GM04503 (cell line): ENCODE results near the gene CPVL.

Source experiments
- DNase-seq: peaks from one replicate; pipeline ENCODE4 v3.0.0-alpha.2; 2012; ENCODE audit warnings: low read depth

The CPVL gene

DNA sequence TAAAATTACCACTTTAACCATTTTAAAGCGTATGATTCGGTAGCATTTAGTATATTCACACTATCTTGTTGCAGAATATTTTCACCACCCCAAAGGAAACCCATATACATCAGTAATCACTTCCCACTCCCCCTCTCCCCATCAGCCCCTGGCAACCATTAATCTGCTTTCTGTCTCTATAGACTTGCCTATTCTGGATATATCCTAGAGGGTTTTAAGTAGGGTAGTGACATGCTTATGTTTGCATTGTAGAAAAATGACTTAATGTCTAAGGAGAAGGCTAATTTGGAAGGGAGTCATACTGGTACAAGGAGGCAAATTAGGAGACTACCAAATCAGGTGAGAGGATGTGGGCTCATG lies 145.6 kb downstream of the CPVL start:
- DNase-seq = no peak

DNA sequence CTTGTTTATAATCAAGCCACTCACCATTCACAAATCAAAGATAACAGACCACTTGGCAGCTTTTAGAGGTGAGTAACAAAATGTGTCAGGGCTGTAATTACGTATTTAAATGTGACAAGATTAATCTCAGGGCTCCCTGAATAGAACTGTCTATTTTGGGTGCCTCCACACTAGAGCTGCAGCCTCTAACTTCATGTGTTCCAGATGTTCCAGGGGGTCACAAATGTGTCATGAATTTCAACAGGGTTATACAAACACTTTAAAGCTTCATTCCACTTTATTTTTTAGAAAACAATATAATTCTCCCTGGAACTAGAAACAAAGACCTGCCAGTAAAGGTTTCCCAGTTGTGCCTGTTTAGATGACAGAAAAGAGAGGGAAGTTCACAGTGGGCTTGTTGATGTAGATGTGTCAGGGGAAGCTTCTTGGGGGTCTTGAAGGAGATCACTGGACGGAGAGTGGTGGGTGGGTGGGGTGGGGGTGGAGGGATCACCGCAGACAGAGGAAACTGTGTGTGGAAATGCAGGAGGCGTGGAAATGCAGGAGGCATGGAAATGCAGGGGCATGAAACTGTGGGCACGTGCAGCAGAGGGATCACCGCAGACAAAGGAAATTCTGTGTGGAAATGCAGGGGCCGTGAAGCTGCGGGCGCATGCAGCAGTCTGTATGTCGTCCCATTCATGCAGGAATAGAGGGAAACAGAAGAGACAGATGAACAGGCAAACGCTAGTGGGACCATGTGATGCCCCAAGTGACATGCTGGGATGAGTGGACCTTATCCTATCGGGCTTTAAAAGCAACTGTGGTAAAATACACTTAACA lies 146.2 kb downstream of the CPVL start:
- no peak for DNase-seq

DNA sequence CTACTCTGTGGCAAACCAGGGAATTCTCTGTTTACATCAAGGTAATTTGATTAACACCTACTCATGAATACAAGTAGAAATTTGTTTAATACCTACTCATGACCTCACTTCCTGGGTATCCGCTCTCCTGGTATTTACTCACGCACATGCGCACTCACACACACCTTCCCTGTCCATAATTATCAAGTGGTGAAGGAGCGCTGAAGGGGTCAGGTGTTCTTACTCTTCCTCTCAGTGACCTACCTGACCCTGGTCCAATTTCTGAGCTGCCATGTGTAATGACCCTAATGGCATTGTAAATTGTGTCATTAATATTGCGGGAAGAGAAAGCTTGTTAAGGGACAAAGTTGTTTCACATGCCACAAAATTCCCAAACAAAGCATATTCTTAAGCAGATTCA lies 146.9 kb downstream of the CPVL start:
- DNase-seq = no peak

DNA sequence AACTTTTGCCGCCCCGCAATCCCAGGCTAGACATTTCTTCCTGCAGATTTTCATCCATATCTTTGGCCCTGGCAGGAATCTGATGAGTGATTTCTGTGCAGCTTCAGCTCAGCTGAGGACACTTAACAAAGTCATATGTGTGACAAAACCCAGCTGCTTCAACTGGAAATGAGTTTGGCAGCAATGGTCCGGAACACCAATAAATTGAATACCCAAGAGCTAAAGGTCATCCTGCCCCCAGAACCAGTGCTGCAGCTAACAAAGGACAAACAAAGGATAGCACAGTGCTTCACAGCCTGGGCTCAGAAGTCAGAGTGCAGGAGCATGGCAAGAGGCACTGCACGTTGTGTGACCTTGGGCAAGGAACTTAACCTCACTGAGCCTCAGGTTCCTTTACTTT lies 148.2 kb downstream of the CPVL start:
- DNase-seq = no peak

DNA sequence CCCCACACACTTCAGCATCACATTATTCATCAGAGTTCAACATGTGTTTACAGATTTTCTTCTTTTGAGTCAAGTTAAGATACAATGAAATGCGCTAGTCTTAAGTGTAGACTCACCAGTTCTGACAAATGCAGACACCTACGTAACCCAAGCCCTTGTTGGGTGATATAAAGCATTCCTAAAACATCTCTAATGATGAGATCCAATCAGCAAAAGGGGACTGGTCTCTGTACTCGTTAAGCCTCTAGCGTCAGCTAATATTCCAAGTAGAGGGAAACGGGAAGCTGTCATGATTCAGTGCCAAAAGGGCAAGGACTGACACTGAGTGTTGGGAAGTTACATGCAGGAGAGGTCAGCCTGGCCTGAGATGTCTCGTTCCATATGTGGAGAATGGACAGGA lies 149.5 kb downstream of the CPVL start:
- no peak for DNase-seq

DNA sequence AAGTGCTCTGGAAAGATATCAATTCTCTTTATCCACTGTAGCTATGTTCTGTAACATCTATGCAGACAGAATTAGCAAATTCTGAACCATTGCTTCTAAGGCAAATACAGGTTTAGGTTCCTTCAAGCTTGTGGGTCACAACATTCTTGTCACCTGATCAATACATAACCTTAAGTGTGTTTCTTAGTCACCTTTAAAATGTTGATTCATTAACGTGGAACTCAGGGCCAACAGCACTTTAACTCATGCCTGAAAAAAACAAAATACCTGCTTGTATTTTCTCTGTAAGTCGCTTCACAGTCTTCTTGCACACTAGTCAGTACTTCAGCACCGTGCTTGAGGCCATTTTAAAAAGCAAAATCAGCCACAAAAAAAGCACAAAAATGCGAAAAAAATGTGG lies 153.0 kb downstream of the CPVL start:
- no peak for DNase-seq

DNA sequence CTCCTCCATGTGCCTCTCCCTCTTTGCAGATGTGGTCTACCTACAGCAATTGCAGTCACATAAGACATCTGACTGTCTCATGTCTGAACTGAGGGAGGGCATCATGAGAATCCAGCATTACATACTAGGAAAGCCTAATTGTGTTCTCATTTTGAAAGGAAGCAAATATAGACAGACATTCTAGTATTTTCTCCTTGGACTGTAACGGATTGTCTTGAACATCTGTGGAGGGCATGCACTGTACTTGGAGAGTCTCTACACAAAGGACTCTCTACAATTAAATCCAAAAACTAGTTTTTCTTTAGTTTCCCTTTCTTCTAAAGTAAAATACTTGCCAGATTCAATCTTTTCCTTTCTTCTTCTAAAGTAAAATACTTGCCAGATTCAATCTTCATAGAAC lies 153.5 kb downstream of the CPVL start:
- DNase-seq = no peak

DNA sequence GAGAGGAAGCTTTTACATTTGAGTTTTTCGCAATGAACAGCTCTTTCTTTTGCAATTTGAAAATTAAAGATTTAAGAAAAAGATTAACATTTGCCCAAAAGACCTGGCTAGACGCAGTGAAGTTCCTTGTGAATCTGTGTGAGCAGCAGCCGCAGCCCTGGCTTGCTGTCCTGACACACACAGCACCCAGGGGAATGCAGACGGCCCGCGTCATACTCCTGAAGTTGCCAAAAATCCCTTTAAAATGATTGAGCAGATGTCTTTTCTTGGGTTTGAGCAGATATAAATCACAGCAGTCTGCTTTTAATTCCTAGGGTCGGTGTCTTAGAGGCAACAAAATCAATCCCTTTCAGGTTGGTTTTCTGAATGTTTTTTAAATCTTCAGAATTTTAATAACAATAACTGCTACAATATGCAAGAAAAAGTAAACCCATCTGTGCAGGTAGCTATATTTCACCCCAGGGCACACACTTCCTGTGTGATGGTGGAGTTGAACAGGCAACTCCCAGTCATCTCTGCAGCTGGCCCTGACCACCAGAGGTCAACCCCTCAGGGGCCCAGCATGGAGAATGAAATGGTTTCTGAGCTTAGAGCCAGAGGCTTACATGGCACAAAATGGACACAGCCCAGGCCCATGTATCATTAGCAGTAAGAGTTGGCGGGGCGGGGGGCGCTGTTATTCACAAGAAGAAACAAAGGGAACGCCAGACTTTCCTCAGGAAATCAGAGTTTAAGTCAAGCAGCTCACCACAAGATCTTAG lies 156.0 kb downstream of the CPVL start:
- no peak for DNase-seq

DNA sequence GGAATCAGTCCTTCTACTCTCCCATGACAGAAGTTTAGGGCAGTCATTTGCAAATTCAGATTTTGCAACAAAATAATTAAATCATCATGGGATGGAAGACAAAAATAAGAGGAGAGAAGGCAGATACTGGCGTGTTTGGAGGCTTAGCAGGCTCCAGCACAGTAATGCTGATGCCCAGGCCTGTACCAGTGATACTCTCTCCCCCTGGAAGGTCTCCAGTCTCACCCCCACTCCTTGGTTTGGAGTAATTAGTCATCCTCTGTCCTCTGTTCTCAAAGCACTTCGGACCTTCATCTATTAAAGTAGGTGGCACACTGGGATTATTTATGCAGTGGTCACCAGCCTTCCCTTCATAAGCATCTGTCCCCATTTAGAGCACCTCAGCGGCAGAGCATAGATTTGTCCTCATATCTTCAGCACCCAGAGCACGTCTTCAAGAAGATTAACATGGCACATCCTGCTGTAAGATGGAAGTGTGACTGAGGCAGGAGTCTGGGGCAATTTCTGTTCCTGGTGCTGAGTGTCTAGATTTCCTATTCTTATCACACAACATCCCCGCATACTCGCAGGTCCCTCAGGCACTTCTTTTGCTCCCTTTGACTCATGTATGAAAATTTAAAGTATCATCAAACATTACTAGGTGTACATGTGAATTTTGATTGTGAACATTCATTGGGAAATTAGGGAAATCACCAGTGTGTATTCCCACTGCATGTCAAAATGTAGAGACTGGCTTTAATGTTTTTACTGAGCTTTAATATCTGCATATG lies 156.9 kb downstream of the CPVL start:
- DNase-seq = no peak

DNA sequence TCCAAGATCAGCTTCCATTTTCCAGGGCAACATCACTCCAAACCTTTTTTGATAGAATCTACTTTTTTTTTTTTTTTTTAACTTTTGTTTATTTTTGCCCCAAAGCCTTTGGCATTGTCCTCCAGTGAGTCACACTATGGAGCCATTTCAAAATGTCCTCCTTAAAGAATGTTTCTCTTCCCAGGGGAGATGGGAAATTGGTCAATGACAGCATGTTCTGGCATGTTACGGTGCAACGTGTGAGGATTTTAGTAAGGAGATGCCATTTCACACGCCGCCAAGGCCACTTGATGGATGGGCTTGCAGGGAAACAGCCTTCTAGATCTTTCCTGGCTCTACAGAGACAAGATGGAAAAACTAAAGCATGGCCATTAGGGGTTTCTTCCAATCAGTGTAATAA lies 157.5 kb downstream of the CPVL start:
- peak; percentile 96 for DNase-seq

DNA sequence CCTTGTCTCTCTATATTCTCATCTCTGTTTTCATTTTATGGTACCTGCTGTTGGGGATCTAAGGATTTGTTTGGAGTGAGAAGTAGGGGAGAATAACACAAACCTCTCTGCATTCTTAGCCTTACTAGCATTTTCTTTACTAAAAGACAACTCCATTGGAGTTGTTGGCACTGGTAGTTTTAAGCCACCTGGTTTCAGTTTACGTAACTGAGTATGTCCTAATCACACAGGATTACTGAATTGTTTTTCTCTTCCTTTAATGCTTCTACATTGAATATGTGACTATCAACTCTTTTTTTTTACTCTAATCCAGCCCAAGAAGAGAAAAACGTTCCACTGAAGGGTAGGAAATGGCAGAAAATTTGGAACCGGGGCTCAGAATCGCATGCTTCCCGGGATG lies 158.2 kb downstream of the CPVL start:
- DNase-seq = no peak

DNA sequence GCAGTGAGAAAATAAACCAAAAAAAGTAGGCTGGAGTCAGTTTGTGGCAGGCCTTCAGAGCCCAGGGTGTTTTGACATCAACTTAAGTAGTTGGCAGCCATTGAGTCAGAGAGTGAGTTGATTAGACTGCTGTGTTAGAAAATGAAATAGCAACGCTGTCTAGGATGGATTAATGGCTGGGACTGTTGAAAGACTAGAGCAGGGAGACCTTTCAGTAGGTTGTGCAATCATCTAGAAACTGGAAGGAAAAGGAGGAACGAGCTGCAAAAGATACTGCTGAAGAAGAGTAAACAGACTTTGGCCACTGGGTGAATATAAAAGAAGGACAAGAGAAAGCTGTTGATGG lies 159.6 kb downstream of the CPVL start:
- DNase-seq = peak; percentile 83

DNA sequence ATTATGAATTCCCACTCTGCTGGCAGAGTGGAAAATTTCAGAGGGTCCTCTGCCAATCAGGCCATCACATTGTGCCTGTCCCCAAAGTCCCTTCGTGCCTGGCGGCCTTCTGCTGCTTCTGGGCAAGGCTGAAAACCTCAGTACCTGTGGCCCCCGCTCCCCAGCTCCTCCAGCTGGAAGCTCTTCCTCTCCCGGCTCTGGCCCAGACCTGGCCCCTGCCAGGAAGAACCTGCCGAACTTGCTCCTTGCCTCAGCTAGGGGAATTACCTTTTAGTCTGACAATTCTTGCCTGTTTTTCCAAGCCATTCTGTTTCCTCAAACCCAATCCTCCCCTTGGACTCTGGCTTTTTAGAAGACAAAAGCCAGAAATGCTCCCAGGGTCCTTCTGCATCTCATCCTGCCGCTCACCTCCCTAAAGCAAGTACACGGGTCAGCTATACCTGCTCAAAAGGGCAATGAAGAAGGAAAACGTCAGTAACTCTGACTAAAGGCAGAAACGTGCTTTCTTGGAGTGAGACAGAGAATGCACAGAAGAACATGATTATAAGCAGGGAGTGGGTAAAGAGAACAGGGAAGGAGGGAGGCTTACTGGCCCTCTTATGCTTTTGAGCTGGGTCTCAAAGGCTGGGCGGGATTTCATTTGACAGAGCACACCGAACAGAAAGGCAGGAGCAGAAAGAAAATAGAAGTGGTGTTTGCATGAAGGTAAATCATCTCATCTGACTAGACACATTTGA lies 160.1 kb downstream of the CPVL start:
- DNase-seq = no peak

DNA sequence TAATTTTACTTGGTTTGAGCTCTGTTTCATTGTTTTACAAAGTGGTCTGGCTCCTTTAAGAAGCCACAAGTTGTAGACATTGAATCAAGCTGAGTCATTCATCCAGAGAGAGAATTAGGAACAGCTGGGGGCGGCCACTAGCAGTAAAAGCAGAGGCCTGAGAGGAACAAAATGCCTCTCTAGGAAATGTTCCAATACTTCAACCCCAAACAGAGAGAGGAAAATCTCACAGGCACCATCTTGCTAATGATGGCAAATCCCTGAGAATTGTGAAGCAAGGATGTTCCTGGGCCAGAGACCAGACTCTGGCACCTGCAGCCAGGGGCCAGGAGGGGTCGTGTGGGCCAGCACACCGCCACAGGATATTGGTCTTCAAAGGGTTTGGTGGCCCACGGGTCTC lies 161.7 kb downstream of the CPVL start:
- peak; percentile 71 for DNase-seq

DNA sequence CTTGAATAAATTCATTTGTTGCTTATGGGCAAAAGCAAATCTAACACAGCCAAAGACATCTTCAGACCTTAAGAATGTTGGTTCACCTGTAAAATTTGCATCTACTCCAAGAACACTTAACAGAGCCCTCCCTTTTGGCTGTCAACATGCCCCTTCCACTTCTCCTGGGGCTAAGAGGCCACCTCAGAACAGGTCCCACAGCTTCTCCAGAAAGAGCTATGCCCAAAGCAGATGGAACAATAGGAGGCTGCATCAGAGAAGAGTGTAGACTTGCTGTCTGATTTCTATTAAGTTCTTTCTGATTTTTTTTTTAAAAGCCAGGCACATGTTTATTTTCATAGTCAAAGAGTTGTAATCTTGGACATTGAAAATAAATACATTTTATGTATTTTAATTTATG lies 162.1 kb downstream of the CPVL start:
- DNase-seq = no peak

DNA sequence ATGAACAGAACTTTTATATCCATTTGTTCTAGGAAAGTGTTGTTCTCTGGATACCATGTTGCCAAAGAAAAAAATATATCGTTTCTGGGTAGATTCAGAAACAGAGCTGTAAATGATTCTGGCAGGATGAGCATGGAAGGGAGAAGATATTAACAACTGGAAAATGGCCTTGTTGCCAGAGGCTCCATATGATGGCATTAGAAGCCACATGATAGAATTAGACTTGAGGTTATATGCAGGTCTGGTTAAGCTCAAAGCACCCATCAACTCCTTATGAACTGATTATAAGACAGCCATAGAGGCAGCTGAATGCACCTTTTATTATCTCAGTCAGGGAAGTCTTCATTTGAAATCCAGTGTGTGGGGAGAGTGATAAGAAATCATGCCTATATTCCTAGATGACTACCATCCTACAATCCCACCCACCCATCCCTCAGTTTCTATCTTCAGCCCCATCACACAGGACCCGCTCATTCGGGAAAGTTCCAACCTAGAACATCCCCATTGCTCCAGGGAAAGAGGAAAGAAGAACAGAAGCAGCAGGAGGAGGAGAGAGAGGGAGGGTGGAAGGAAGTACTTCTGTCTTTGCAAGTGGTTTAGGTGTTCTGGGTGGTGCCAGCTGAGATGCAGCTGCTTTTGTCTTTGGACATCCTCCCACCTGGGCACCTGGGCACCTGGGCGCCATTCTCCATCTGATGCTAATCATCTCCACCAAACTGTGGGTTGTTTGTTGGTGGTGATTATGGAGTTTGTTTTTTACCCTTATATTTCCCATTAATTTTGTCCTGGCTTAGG lies 162.7 kb downstream of the CPVL start:
- DNase-seq = no peak

DNA sequence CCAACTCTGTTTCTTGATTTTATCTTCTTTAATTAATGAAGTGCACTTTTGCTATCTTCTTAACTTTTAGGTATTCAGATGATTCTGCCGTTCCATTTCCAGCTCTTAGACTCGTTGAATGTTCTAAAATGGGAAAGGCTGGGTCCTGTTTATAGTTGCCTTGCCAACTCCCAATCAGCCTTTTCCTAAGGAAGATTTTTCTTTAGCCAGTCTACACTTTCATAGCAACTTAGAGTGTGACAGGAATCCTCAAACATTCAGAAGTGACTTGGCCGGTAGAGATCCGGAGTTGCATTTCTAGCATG lies 165.2 kb downstream of the CPVL start:
- DNase-seq = no peak

DNA sequence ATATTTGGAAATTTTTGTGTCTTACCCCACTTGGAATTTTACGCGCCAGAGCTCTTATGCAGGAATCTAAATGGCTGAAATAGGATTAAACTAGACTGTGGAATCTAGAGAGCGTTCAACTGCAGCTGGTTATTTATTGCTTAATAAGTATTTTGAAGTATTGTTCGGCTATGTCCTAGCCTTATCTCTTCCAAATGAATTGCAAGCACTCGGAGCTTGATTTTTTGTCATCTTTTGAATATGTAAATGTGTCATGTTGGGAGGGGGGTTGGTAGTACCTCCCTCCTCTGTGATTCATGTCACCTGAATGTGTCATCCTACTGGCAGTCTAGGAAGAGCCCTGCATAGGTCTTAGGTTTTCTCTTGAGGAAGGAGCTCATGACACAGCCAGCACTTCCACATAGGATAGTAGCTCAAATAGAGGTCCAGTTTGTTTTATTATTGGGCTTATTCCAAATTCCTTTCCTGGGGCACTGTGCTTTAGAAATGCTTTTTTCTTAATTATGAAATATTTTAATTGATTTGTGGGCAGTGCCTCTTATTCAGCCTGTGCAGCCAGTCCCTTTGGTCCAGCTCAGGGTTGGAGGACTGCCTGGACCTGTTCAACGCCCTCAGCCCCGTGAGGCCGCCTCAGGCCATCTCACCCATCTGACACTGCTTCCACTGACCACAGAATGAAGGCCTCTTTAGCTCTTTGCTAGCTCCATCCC lies 165.7 kb downstream of the CPVL start:
- DNase-seq = no peak

DNA sequence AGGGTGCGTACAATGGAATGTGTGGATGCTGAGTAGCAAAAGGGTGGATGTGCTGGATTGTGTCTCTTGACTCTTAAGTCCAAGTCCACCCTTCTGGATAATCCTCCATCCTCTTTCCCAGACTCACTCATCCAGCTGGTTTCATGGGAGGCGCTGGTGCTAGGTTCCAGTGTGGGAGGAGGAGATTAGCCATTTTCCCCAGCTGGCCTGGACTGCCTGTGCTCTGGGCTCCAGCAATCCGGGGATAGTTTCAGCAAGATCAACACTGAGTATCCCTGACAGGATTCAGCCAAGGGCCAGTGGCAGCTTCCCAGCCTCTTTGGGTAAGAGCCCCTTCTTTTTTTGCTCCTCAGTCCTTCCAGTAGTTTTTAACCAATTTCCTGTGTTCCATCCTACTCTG lies 166.6 kb downstream of the CPVL start:
- DNase-seq = no peak

DNA sequence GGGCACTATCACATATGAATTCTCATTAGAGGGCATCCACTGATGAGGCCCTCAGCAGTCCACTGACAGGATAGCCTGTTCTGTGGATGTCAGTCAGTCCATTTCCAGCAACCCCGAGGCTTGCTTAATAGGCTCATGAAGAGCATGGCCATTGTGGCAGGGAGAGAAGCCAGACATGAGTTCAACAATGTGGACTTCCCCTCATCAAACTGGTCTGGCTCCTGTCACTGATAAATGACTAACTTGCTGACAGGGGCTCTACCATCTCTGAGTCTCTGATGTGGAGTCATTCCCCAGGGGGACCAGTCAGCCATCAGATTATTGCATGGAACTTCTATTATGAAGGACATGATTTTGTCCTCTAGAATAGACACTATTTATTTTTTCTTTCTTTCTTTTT lies 168.5 kb downstream of the CPVL start:
- no peak for DNase-seq

DNA sequence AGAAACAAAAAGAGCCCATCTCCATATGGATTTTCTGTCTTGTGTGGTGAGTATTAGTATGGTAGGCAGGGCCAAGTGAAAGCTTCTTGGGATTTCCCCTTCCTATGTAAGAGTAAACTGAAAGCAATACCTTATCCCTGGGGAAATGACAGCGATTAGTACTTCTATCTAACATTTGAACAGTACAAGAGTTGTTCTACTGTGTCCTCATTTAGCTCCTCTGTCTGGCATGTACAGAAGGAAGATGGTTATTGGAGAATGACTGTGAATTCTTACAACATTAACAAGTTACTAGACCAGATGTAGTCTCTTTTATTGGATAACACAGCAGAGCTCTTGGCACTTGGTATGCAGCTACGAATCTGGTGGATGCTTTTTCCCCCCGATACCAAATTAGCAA lies 170.3 kb downstream of the CPVL start:
- DNase-seq = no peak
